HEK293T (cell line): Measurements from ENCODE around the gene CITED2.

Source experiments
- CTCF ChIA-PET: fragments of 350-600 bp; formaldehyde crosslinking; extraction: SDS; loops from one replicate; lab custom pipeline; 2021; ENCODE audit warnings: antibody characterized with exemption, inconsistent platforms; lab: Yijun Ruan, JAX
- POLR2A ChIA-PET: fragments of 350-600 bp; formaldehyde crosslinking; extraction: SDS; loops from one replicate; lab custom pipeline; 2020; ENCODE audit warnings: antibody characterized with exemption, inconsistent platforms; lab: Yijun Ruan, JAX
- DNase-seq: peaks from one replicate; pipeline ENCODE4 v3.0.0; 2012; ENCODE audit warnings: mixed read lengths; ENCODE audit errors: extremely low spot score
- ARNT ChIP-seq: fragments of 450-650 bp; IDR thresholded peaks from 2 replicates; pipeline ENCODE4 v1.6.1; 2017; ENCODE audit warnings: mild to moderate bottlenecking
- BHLHE40 ChIP-seq: fragments of 450-650 bp; IDR thresholded peaks from 2 replicates; pipeline ENCODE4 v1.6.1; 2016; ENCODE audit warnings: mild to moderate bottlenecking, moderate library complexity, borderline replicate concordance
- CTBP1 ChIP-seq: fragments of 450-650 bp; IDR thresholded peaks from 2 replicates; pipeline ENCODE4 v1.6.1; 2016; ENCODE audit warnings: borderline replicate concordance
- ELF4 ChIP-seq: fragments of 450-650 bp; IDR thresholded peaks from 2 replicates; pipeline ENCODE4 v1.6.1; 2017; ENCODE audit warnings: antibody characterized with exemption
- FOXA1 ChIP-seq: fragments of 450-650 bp; IDR thresholded peaks from 2 replicates; pipeline ENCODE4 v1.6.1; 2016; ENCODE audit warnings: mild to moderate bottlenecking
- FOXK2 ChIP-seq: fragments of 450-650 bp; IDR thresholded peaks from 2 replicates; pipeline ENCODE4 v1.6.1; 2016; ENCODE audit warnings: mild to moderate bottlenecking
- FOXM1 ChIP-seq: fragments of 450-650 bp; IDR thresholded peaks from 2 replicates; pipeline ENCODE4 v1.6.1; 2017; ENCODE audit warnings: mild to moderate bottlenecking, borderline replicate concordance
- HDGF ChIP-seq: fragments of 450-650 bp; IDR thresholded peaks from 2 replicates; pipeline ENCODE4 v1.6.1; 2017; ENCODE audit warnings: antibody characterized with exemption, borderline replicate concordance
- L3MBTL2 ChIP-seq: fragments of 450-650 bp; conservative IDR thresholded peaks from 2 replicates; pipeline ENCODE4 v1.6.1; 2016; ENCODE audit warnings: mild to moderate bottlenecking
- LEF1 ChIP-seq: fragments of 450-650 bp; IDR thresholded peaks from 2 replicates; pipeline ENCODE4 v1.6.1; 2017; ENCODE audit warnings: mild to moderate bottlenecking, borderline replicate concordance
- NFRKB ChIP-seq: fragments of 450-650 bp; IDR thresholded peaks from 2 replicates; pipeline ENCODE4 v1.6.1; 2016; ENCODE audit warnings: mild to moderate bottlenecking, moderate library complexity
- PKNOX1 ChIP-seq: fragments of 450-650 bp; IDR thresholded peaks from 2 replicates; pipeline ENCODE4 v1.6.1; 2016
- SP1 ChIP-seq: fragments of 450-650 bp; IDR thresholded peaks from 2 replicates; pipeline ENCODE4 v1.6.1; 2017
- SUZ12 ChIP-seq: fragments of 450-650 bp; IDR thresholded peaks from 2 replicates; pipeline ENCODE4 v1.6.1; 2016; ENCODE audit warnings: mild to moderate bottlenecking
- TARDBP ChIP-seq: fragments of 450-650 bp; IDR thresholded peaks from 2 replicates; pipeline ENCODE4 v1.6.1; 2016
- ZNF384 ChIP-seq: fragments of 450-650 bp; IDR thresholded peaks from 2 replicates; pipeline ENCODE4 v1.6.1; 2016

The CITED2 gene

DNA sequence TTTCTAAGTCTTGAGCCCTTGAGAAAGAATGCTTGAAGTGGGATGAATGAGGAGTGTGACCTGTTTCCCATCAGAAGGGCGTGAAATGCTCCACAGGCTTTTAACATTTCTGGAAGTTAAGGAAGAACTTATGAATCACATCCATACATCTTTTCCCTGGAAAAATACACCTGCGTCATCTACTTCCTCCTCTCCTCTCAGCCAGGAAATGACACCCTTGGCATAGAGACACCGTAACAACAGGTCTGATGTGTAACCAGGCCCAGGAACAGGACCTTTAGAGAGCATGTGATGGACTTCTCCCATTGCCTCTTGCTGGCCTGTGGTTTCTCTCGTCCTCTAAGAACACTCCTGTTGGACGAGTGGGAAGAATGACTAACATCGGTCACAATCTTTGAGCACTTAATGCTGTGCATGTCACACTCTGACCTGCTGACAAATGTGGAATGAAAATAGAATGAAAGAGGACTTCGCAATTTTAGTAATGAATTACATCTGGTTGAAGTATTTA is 28.5 kb upstream of the CITED2 start:
- DNase-seq, result no peak
- CTCF ChIA-PET, result no interaction called here
- TF ChIP-seq CTBP1 (no peak), BHLHE40 (no peak), NFRKB (no peak), L3MBTL2 (no peak), FOXM1 (no peak), LEF1 (no peak), FOXK2 (no peak), SUZ12 (no peak), TARDBP (no peak), HDGF (no peak), ZNF384 (no peak), PKNOX1 (no peak), FOXA1 (no peak), ARNT (no peak), SP1 (no peak), ELF4 (no peak)
- POLR2A ChIA-PET, result no interaction called here

DNA sequence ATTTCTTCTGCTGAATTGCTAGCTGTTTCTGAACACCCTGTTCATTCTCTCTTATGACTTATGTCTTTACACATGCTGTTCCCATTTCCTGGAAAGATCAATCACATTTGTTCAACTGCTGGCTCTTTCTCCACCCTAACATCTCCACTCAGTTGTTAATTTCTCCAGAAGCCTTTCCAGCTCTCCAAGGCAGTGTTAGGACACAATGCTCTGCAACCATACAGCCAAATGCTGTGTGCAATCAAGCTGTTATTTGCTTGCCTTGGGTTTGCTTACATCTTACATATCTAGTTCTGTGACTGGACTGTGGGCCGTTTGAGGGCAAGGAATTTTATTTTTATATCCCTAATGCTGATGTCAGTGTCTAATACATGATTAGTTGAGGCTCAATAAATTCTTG is 24.2 kb upstream of the CITED2 start:
- POLR2A ChIA-PET, result interaction anchor here (0.8 kb wide), 1 partner anchor 25 kb away, joined by 3 read pairs; the partner anchor contains the start of gene CITED2
- TF ChIP-seq NFRKB (no peak), CTBP1 (no peak), ELF4 (no peak)
- CTCF ChIA-PET, result no interaction called here
- DNase-seq, result no peak

- ChIA-PET POLR2A (interaction anchor here (0.9 kb wide), 1 partner anchor 21 kb away, joined by 5 read pairs; the partner anchor contains the start of gene CITED2), CTCF (interaction anchor here (0.9 kb wide), 1 partner anchor 21 kb away, joined by 4 read pairs; no protein-coding TSS in a partner anchor)
- no peak for DNase-seq
- TF ChIP-seq SUZ12 (no peak), L3MBTL2 (no peak), NFRKB (no peak), HDGF (no peak), BHLHE40 (no peak), ARNT (no peak), LEF1 (no peak), ELF4 (no peak), TARDBP (no peak), PKNOX1 (no peak)
These were observed 21.4 kb upstream of the CITED2 start for GRCh38 chr6:139395891-139396301.

GRCh38 chr6:139395371-139395770 is 20.9 kb upstream of the CITED2 start:
- CTCF ChIA-PET, result interaction anchor here (0.6 to 0.9 kb wide), 2 partner anchors 20 to 153 kb away, joined by 3 to 4 read pairs; no protein-coding TSS in a partner anchor

DNA sequence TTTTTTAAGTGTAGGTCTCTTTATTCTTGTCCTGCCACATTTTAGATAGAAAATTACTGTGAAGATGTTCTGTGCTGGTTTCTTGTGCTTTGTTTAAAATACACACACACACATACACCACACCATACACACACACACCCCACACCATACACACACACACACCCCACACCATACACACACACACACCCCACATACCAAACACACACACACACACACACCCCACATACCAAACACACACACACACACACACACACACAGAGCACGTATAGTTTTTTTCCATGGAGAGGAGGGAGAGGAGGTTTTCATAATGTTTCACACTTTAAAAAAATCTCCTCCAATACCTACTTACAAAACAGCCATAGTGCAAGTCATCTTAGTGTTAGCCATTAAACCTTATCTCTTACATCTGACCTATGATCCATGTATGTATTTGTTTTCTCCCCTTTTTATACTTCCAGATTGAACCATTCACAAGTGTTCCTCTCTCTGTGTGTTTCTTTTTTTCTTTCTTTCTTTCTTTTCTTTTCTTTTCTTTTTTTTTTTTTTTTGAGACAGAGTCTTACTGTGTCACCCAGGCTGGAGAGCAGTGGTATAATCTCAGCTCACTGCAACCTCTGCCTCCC is 19.7 kb upstream of the CITED2 start:
- ChIA-PET CTCF (no interaction called here), POLR2A (no interaction called here)
- TF ChIP-seq PKNOX1 (no peak), L3MBTL2 (no peak), HDGF (no peak), LEF1 (no peak), FOXA1 (no peak), CTBP1 (no peak), FOXK2 (no peak)
- DNase-seq, result no peak

More at GRCh38 chr6:139395371-139395770, 20.9 kb upstream of the CITED2 start:
- POLR2A ChIA-PET, result interaction anchor here (0.9 kb wide), 1 partner anchor 21 kb away, joined by 5 read pairs; the partner anchor contains the start of gene CITED2
- TF ChIP-seq L3MBTL2 (no peak), SUZ12 (no peak), LEF1 (no peak), CTBP1 (no peak), FOXM1 (no peak), SP1 (no peak), ZNF384 (no peak), FOXK2 (no peak), BHLHE40 (no peak)
- no peak for DNase-seq

DNA sequence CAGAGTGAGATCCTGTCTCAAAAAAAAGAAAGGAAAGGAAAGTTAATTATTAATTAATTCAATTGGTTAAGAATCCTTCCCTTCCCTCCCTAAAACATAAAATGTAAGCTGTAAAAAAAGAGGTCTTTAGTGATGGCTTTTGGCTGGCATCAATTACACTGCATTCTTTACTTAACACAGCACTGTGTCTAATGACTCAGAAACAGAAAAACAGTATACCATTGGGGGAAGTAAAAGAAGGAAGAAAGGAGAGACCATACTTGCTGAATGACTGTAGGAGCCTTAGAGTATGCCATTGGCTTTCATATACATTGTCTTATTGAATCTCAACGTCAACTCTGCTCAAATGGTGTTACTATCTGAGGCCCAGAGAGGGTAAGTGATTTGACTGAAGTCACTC is 18.3 kb upstream of the CITED2 start:
- TF ChIP-seq HDGF (no peak), FOXK2 (no peak), SUZ12 (no peak)
- no peak for DNase-seq
- ChIA-PET POLR2A (no interaction called here), CTCF (no interaction called here)

DNA sequence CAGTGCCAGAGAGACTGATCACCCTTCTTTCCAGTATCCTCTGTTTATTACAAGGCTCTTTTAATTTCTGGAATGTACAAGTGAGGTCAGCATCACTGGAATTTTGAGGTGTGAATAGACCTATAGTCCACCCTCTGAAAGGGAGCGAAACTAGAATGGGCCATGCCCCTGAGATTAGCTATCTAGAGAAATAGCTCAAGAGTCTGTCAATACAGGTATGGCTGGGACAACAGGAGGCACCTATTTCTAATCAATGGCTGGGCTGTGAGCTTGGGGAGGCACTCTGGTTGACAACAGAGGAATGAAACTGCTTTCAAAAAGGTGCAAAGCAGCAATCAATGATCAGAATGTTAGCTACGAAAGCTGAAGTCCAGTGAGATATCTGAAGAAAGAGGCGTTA is 17.3 kb upstream of the CITED2 start:
- POLR2A ChIA-PET, result interaction anchor here (0.9 kb wide), 1 partner anchor 17 kb away, joined by 3 read pairs; the partner anchor contains the start of gene CITED2
- no peak for DNase-seq

More for the DNA sequence above, 17.3 kb upstream of the CITED2 start:
- CTCF ChIA-PET, result no interaction called here
- TF ChIP-seq FOXK2 (no peak), SP1 (no peak), HDGF (no peak), BHLHE40 (no peak), FOXA1 (no peak), TARDBP (no peak), PKNOX1 (no peak), CTBP1 (no peak), SUZ12 (no peak), FOXM1 (no peak), LEF1 (no peak), ELF4 (no peak), NFRKB (no peak), L3MBTL2 (no peak), ZNF384 (no peak), ARNT (no peak)
